Keratinocyte (primary cell): ENCODE measurements around the gene DDB1. TPM values are rescaled to one million over a fixed set of nuclear protein-coding genes. Genes with fewer than 3 reads are reported as not detected.

Experiments used
- DNase-seq: peaks from one replicate; pipeline ENCODE4 v3.0.0-alpha.2; 2011; ENCODE audit warnings: low read depth, missing footprints, low spot score
- FAIRE-seq: peaks from 2 replicates; lab custom pipeline; 2011; peaks lifted over from hg19 to GRCh38; lab: Jason Lieb, UNC
- H2AFZ ChIP-seq: 2 replicates; pipeline ENCODE4 v1.6.0; 2012; ENCODE audit warnings: low read length, control low read depth, inconsistent platforms; ENCODE audit not compliant: control insufficient read depth
- H3K27ac ChIP-seq: 2 replicates; pipeline ENCODE4 v1.5.1; 2011; ENCODE audit warnings: low read length; ENCODE audit not compliant: control insufficient read depth, insufficient read depth
- H3K27me3 ChIP-seq: 3 replicates; pipeline ENCODE4 v1.6.0; 2011; ENCODE audit warnings: low read length; ENCODE audit not compliant: control insufficient read depth, insufficient read depth; ENCODE audit errors: extremely low read depth
- H3K36me3 ChIP-seq, 2 experiments: 2 replicates in 1 of 2; 3 replicates in 1 of 2; pipeline ENCODE4 v1.5.1; 2011; ENCODE audit warnings: low read length in 2 of 2, mild to moderate bottlenecking in 1 of 2; ENCODE audit not compliant: control insufficient read depth in 2 of 2, insufficient read depth in 2 of 2; ENCODE audit errors: extremely low read depth in 1 of 2
- H3K4me1 ChIP-seq: 3 replicates; pipeline ENCODE4 v1.5.1; 2011; ENCODE audit warnings: low read length; ENCODE audit not compliant: control insufficient read depth, insufficient read depth; ENCODE audit errors: extremely low read depth
- H3K4me2 ChIP-seq: 3 replicates; pipeline ENCODE4 v1.6.0; 2011; ENCODE audit warnings: low read depth, low read length; ENCODE audit not compliant: control insufficient read depth, insufficient read depth; ENCODE audit errors: extremely low read depth
- H3K4me3 ChIP-seq, 3 experiments: fragments of 200-600 bp in 1 of 3; sonication (generic) in 1 of 3; 2 replicates in 2 of 3; 3 replicates in 1 of 3; pipeline ENCODE4 v1.5.1; 2011 to 2016; ENCODE audit warnings: low read length in 3 of 3, mild to moderate bottlenecking in 3 of 3, control low read depth in 2 of 3, inconsistent platforms in 1 of 3, low read depth in 1 of 3, mixed read lengths in 1 of 3, mixed run types in 1 of 3, moderate library complexity in 1 of 3; ENCODE audit not compliant: control insufficient read depth in 2 of 3, insufficient read depth in 2 of 3; ENCODE audit errors: extremely low read depth in 1 of 3
- H3K79me2 ChIP-seq: 2 replicates; pipeline ENCODE4 v1.6.0; 2012; ENCODE audit warnings: low read length; ENCODE audit not compliant: control insufficient read depth, insufficient read depth
- H3K9ac ChIP-seq: 3 replicates; pipeline ENCODE4 v1.6.0; 2011; ENCODE audit warnings: low read length; ENCODE audit not compliant: control insufficient read depth, insufficient read depth; ENCODE audit errors: extremely low read depth
- H3K9me1 ChIP-seq: 3 replicates; pipeline ENCODE4 v1.6.0; 2011; ENCODE audit warnings: low read length; ENCODE audit not compliant: control insufficient read depth, insufficient read depth; ENCODE audit errors: extremely low read depth
- H3K9me3 ChIP-seq: 2 replicates; pipeline ENCODE4 v1.5.1; 2012; ENCODE audit warnings: low read depth, low read length; ENCODE audit not compliant: control insufficient read depth
- H4K20me1 ChIP-seq: 3 replicates; pipeline ENCODE4 v1.6.0; 2011; ENCODE audit warnings: low read length; ENCODE audit not compliant: control insufficient read depth, insufficient read depth; ENCODE audit errors: extremely low read depth
- CTCF ChIP-seq, 3 experiments: IDR thresholded peaks in 1 of 3; conservative IDR thresholded peaks in 1 of 3; optimal IDR thresholded peaks in 1 of 3; 2 replicates in 2 of 3; 3 replicates in 1 of 3; pipeline versions ENCODE3 to v1.5.1; 2011; ENCODE audit warnings: low read length in 3 of 3, mild to moderate bottlenecking in 3 of 3, moderate library complexity in 2 of 3, control low read depth in 1 of 3, inconsistent platforms in 1 of 3; ENCODE audit not compliant: insufficient read depth in 2 of 3; ENCODE audit errors: extremely low read depth in 1 of 3
- EZH2 ChIP-seq: IDR thresholded peaks from one replicate; pipeline ENCODE4 v1.6.1; 2012; ENCODE audit warnings: inconsistent platforms, mild to moderate bottlenecking, low read length, moderate library complexity
- dilution Hi-C: fragments of 300-500 bp; cut with MboI; formaldehyde crosslinking; loops from one replicate; pipeline ENCODE4 v1.7.0; 2020; ENCODE audit warnings: low sequenced_read_pairs; ENCODE audit not compliant: extremely low pct_ligation_motif_present
- polyA plus RNA-seq, 5 experiments: library from polyadenylated mRNA; depleted of rRNA in 3 of 5; stranded (reverse) in 3 of 5; stranded (forward) in 1 of 5; unstranded in 1 of 5; fragments of >200 nt; gene quantifications; 1 replicate in 1 of 5; 2 replicates in 3 of 5; 3 replicates in 1 of 5; pipeline versions ENCODE4 v1.2.1 to v1.2.3, GENCODE V29; 2011 to 2012; ENCODE audit warnings: missing spikeins in 2 of 5, low read depth in 1 of 5, low replicate concordance in 1 of 5

Gene DDB1
- polyA plus RNA-seq, 1 donor (not counting 4 experiments of a cell fraction or from before 2014, with no cell fraction given), result 187 TPM

GRCh38 chr11:61297746-61298145 lies 35.2 kb downstream of the DDB1 start:
- no peak overlapping the region for H3K9ac ChIP-seq

GRCh38 chr11:61297341-61297740 lies 35.6 kb downstream of the DDB1 start:
- Histone ChIP-seq H3K79me2 (no peaks in the 10 kb centered on the region), H3K4me3 (peak overlapping the region in 1 of 3 experiments; percentile 4), H3K9me3 (no peaks in the 10 kb centered on the region), H3K9me1 (peaks cover 3% of the 10 kb centered on the region), H3K4me2 (peak overlapping the region; percentile 62), H3K4me1 (peaks cover 36% of the 10 kb centered on the region), H3K27me3 (peaks cover 14% of the 10 kb centered on the region), H3K36me3 (peaks cover 20 to 24% of the 10 kb centered on the region in 2 experiments), H3K9ac (no peak overlapping the region), H4K20me1 (peaks cover 10% of the 10 kb centered on the region), H2AFZ (no peak overlapping the region), H3K27ac (peak overlapping the region; percentile 42)
- dilution Hi-C loops, result no loop called here
- TF ChIP-seq CTCF (optimal IDR thresholded peaks at IDR 0.05 in 1 of 3, IDR thresholded peaks at IDR 0.05 in 1 of 3, conservative IDR thresholded peaks at IDR 0.05 in 1 of 3; ENCODE audit: extremely low read depth in 1 of 3, insufficient read depth in 2 of 3, low read length in 3 of 3) (no peak), EZH2 (no peak)
- DNase-seq, result no peak
- FAIRE-seq, result peak; percentile 52

More at GRCh38 chr11:61297746-61298145, 35.2 kb downstream of the DDB1 start:
- peak; percentile 96 for FAIRE-seq
- H3K4me1 ChIP-seq, result peaks cover 36% of the 10 kb centered on the region
- H3K36me3 ChIP-seq, result peaks cover 21 to 26% of the 10 kb centered on the region in 2 experiments
- dilution Hi-C loops, result no loop called here
- peaks cover 10% of the 10 kb centered on the region for H4K20me1 ChIP-seq
- peaks cover 3% of the 10 kb centered on the region for H3K9me1 ChIP-seq
- H3K27me3 ChIP-seq, result peaks cover 14% of the 10 kb centered on the region
- H3K4me2 ChIP-seq, result peak overlapping the region; percentile 62
- no peaks in the 10 kb centered on the region for H3K9me3 ChIP-seq
- peak; percentile 40 for DNase-seq
- peak overlapping the region in 2 of 3 experiments; percentile 4 to 22 for H3K4me3 ChIP-seq
- no peaks in the 10 kb centered on the region for H3K79me2 ChIP-seq
- no peak for TF ChIP-seq CTCF (optimal IDR thresholded peaks at IDR 0.05 in 1 of 3, IDR thresholded peaks at IDR 0.05 in 1 of 3, conservative IDR thresholded peaks at IDR 0.05 in 1 of 3; ENCODE audit: extremely low read depth in 1 of 3, insufficient read depth in 2 of 3, low read length in 3 of 3)
- TF ChIP-seq EZH2, result no peak
- peak overlapping the region; percentile 42 for H3K27ac ChIP-seq
- no peak overlapping the region for H2AFZ ChIP-seq
